IPS-15b (cell line): ENCODE measurements around the gene PCED1B.
"Not testable (repeated sequence)": the region's sequence is repeated elsewhere in the genome, so short reads cannot be mapped to it uniquely, and the experiment has no call there.

Experiments used
- H3K27me3 ChIP-seq: one replicate; pipeline ENCODE4 v1.6.1; 2013; ENCODE audit warnings: low read length; ENCODE audit not compliant: control insufficient read depth, insufficient read depth
- H3K36me3 ChIP-seq: one replicate; pipeline ENCODE4 v1.6.1; 2013; ENCODE audit warnings: low read length; ENCODE audit not compliant: control insufficient read depth, insufficient read depth
- H3K4me1 ChIP-seq: one replicate; pipeline ENCODE4 v1.6.1; 2013; ENCODE audit warnings: mild to moderate bottlenecking, low read length; ENCODE audit not compliant: control insufficient read depth, insufficient read depth
- H3K4me3 ChIP-seq: one replicate; pipeline ENCODE4 v1.5.1; 2013; ENCODE audit warnings: low read depth, low read length
- H3K9ac ChIP-seq: one replicate; pipeline ENCODE4 v1.6.1; 2013; ENCODE audit warnings: low read depth, mild to moderate bottlenecking, low read length
- H3K9me3 ChIP-seq: one replicate; pipeline ENCODE4 v1.6.1; 2013; ENCODE audit warnings: mild to moderate bottlenecking, low read length; ENCODE audit not compliant: control insufficient read depth, insufficient read depth

PCED1B gene

DNA sequence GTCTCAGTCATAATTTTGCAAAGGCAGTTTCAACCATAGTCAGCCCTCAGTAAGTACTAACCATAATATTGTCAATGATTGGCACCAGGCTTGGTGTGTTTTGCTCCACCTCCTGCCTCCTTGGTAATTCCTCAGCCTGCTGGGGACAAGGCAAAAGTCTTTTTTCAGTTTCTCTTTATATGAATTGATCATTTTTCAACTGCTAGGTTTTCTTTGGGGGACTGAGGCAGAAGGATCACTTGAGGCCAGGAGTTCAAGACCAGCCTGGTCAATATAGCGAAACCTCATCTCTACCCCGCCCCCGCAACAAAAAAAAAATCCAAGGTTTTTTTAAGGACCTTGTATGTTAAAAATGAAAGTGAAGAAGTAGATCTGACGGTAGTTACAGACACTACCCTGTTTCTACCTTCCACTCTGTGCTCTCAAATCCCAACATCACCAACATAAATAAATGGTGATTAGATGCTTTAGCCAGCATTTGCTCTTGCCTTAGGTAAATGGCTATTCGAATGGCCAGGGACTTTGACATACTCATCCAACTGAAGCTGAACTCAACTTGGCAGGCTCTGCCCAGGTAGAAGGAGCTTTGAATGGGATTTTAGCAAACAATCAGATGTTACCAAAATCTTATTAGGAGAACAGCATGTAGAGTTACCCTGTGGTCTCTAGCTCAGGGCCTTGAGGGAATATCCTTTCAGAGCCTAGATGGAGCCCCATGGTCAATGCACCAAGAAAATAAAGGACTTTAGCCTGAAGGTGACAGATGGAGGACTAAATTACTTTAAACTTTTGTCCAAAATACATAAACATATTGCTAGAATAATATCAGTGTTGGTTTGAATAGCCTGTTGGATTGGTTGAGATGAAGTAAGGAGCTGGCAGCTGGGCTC, 127.3 kb downstream of the PCED1B start:
- no peaks in the 10 kb centered on the region for H3K36me3 ChIP-seq
- H3K4me1 ChIP-seq = peaks cover 14% of the 10 kb centered on the region
- H3K9me3 ChIP-seq = no peaks in the 10 kb centered on the region
- no peak overlapping the region for H3K9ac ChIP-seq
- H3K27me3 ChIP-seq = no peaks in the 10 kb centered on the region
- no peak overlapping the region for H3K4me3 ChIP-seq

- Histone ChIP-seq H3K9me3 (no peaks in the 10 kb centered on the region), H3K36me3 (no peaks in the 10 kb centered on the region), H3K27me3 (no peaks in the 10 kb centered on the region), H3K9ac (no peak overlapping the region), H3K4me1 (peaks cover 14% of the 10 kb centered on the region), H3K4me3 (no peak overlapping the region)
These were observed 127.9 kb downstream of the PCED1B start for GRCh38 chr12:47207340-47207717.

- no peaks in the 10 kb centered on the region for H3K36me3 ChIP-seq
- no peaks in the 10 kb centered on the region for H3K9me3 ChIP-seq
- H3K9ac ChIP-seq = no peak overlapping the region
- no peak overlapping the region for H3K4me3 ChIP-seq
- no peaks in the 10 kb centered on the region for H3K27me3 ChIP-seq
- H3K4me1 ChIP-seq = peaks cover 14% of the 10 kb centered on the region
These were observed 128.4 kb downstream of the PCED1B start for GRCh38 chr12:47207829-47208248.

GRCh38 chr12:47209014-47209413, 129.6 kb downstream of the PCED1B start:
- H3K9me3 ChIP-seq = no peaks in the 10 kb centered on the region
- no peaks in the 10 kb centered on the region for H3K27me3 ChIP-seq
- peaks cover 14% of the 10 kb centered on the region for H3K4me1 ChIP-seq
- no peak overlapping the region for H3K9ac ChIP-seq
- H3K4me3 ChIP-seq = no peak overlapping the region
- H3K36me3 ChIP-seq = no peaks in the 10 kb centered on the region

- peaks cover 7% of the 10 kb centered on the region for H3K4me1 ChIP-seq
- no peak overlapping the region for H3K9ac ChIP-seq
- no peaks in the 10 kb centered on the region for H3K36me3 ChIP-seq
- H3K4me3 ChIP-seq = no peak overlapping the region
- no peaks in the 10 kb centered on the region for H3K9me3 ChIP-seq
- H3K27me3 ChIP-seq = no peaks in the 10 kb centered on the region
These were observed 131.4 kb downstream of the PCED1B start for GRCh38 chr12:47210776-47211175.

DNA sequence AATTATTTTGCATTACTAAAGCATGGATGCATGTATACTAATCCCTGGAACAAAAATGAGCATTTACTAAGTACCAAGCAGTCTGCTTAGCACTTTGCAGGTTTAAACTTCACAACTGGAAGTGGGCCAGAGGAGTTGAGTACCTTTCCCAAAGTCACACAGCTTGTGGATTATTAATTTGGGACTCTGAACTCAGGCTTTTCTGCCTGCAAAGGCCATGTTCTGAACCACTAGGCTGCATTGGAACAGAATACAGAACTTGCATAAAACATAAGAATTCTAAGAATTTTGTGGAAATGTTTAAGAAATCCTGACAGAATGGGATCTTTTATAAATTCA, 133.2 kb downstream of the PCED1B start:
- Histone ChIP-seq H3K36me3 (no peaks in the 10 kb centered on the region), H3K9me3 (no peaks in the 10 kb centered on the region), H3K4me3 (no peak overlapping the region), H3K9ac (no peak overlapping the region), H3K4me1 (peaks cover 4% of the 10 kb centered on the region), H3K27me3 (no peaks in the 10 kb centered on the region)

- Histone ChIP-seq H3K36me3 (no peaks in the 10 kb centered on the region), H3K4me1 (peaks cover 4% of the 10 kb centered on the region), H3K9ac (no peak overlapping the region), H3K9me3 (no peaks in the 10 kb centered on the region), H3K27me3 (no peaks in the 10 kb centered on the region), H3K4me3 (no peak overlapping the region)
These were observed 134.0 kb downstream of the PCED1B start for GRCh38 chr12:47213396-47213795.

DNA sequence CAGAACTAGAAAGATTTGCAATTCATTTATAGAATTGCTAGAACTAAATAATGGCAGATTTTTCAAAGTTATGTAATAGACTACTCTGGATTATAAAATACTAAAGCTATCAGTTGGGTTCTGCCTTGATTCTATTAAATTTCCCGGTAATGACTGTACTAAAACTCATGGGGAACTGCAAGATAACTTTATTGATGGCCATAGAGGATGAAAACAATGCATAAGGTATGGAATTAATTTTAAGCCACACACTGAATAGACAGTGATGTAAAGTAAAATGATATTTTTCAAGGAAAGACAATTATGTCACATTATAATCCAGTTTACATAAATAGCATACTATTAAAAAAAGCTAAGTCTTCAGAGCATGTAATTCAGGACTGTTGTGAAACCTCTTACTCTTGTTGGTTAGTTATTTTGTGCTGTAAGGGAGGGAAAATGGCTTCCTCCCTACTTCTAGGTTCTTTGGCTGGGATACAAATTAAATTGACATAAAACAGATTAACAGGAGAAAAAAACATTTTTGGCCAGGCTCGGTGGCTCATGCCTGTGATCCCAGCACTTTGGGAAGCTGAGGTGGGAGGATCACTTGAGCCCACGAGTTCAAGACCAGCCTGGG, 134.7 kb downstream of the PCED1B start:
- Histone ChIP-seq H3K9ac (no peak overlapping the region), H3K27me3 (no peaks in the 10 kb centered on the region), H3K4me3 (no peak overlapping the region), H3K9me3 (no peaks in the 10 kb centered on the region), H3K36me3 (no peaks in the 10 kb centered on the region), H3K4me1 (peaks cover 4% of the 10 kb centered on the region)

GRCh38 chr12:47214771-47215170, 135.3 kb downstream of the PCED1B start:
- Histone ChIP-seq H3K4me1 (no peaks in the 10 kb centered on the region), H3K9ac (no peak overlapping the region), H3K9me3 (no peaks in the 10 kb centered on the region), H3K4me3 (no peak overlapping the region), H3K27me3 (no peaks in the 10 kb centered on the region), H3K36me3 (no peaks in the 10 kb centered on the region)

GRCh38 chr12:47216150-47216677, 136.8 kb downstream of the PCED1B start:
- H3K9ac ChIP-seq = no peak overlapping the region
- H3K9me3 ChIP-seq = no peaks in the 10 kb centered on the region
- no peaks in the 10 kb centered on the region for H3K36me3 ChIP-seq
- H3K4me1 ChIP-seq = no peaks in the 10 kb centered on the region
- no peak overlapping the region for H3K4me3 ChIP-seq
- no peaks in the 10 kb centered on the region for H3K27me3 ChIP-seq

- not testable (repeated sequence) for H3K36me3 ChIP-seq, H3K4me3 ChIP-seq, H3K9me3 ChIP-seq, H3K4me1 ChIP-seq, H3K9ac ChIP-seq, H3K27me3 ChIP-seq
These were observed 138.1 kb downstream of the PCED1B start for GRCh38 chr12:47217595-47217869.

DNA sequence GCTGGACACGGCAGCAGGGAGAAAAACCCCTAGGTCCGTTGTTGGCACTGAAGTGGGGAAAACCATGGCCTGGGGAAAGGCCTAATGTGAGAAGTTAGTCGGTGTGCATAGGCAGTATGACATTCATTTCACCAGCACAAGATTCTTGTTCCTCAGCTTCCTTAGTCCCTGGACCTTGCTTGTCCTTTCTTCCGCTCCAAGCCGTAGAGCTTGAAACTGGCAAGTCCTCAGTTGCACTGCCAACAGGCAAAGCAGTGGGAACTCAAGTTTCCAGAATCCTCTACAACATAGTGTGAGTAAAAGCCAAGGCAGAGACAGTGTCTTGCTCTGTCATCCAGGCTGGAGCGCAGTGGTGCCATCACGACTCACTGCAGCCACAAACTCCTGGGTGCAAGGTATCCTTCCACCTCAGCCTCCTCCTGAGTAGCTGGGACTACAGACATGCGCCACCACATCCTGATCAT, 138.8 kb downstream of the PCED1B start:
- H3K36me3 ChIP-seq = no peaks in the 10 kb centered on the region
- no peak overlapping the region for H3K9ac ChIP-seq
- H3K27me3 ChIP-seq = no peaks in the 10 kb centered on the region
- no peaks in the 10 kb centered on the region for H3K9me3 ChIP-seq
- no peak overlapping the region for H3K4me3 ChIP-seq
- peaks cover 9% of the 10 kb centered on the region for H3K4me1 ChIP-seq
